Measurements from ENCODE around the gene BFSP1. TPM values are rescaled to one million over a fixed set of nuclear protein-coding genes. Genes with fewer than 3 reads are reported as not detected.

The BFSP1 gene
- polyA plus RNA-seq, 1 of the 3 experiments (the other 2 are of a cell fraction) = 7.1 TPM

- TF ChIP-seq TAF1 (IDR thresholded peaks at IDR 0.05; ENCODE audit: borderline replicate concordance, low read depth, low read length) (no peak), SMC3 (IDR thresholded peaks at IDR 0.05; ENCODE audit: low read depth, low read length) (no peak), CTCF (IDR thresholded peaks at IDR 0.05) (no peak), FOSL2 (IDR thresholded peaks at IDR 0.05; ENCODE audit: borderline replicate concordance, low read depth) (no peak), MXI1 (IDR thresholded peaks at IDR 0.05; ENCODE audit: low read depth, low read length) (no peak), ELF1 (IDR thresholded peaks at IDR 0.05) (no peak), USF2 (IDR thresholded peaks at IDR 0.05; ENCODE audit: borderline replicate concordance, low read depth, low read length) (no peak), USF1 (IDR thresholded peaks at IDR 0.05; ENCODE audit: borderline replicate concordance, low read depth) (no peak), NFIC (IDR thresholded peaks at IDR 0.05; ENCODE audit: borderline replicate concordance) (no peak), FOXM1 (IDR thresholded peaks at IDR 0.05; ENCODE audit: low read depth) (no peak), RAD21 (IDR thresholded peaks at IDR 0.05; ENCODE audit: low read length) (no peak), EZH2phosphoT487 (IDR thresholded peaks at IDR 0.05; ENCODE audit: borderline replicate concordance, low read depth) (no peak), IRF3 (IDR thresholded peaks at IDR 0.05; ENCODE audit: low read depth, low read length) (no peak), POLR2AphosphoS5 (IDR thresholded peaks at IDR 0.05; ENCODE audit: low read depth, low read length) (no peak), MAX (IDR thresholded peaks at IDR 0.05; ENCODE audit: low read depth) (no peak), YY1 (IDR thresholded peaks at IDR 0.05; ENCODE audit: low read depth) (no peak), ZBTB33 (IDR thresholded peaks at IDR 0.05; ENCODE audit: borderline replicate concordance, low read depth) (no peak), MEF2A (IDR thresholded peaks at IDR 0.05; ENCODE audit: borderline replicate concordance, low read depth) (no peak)
- CTCF ChIA-PET = interaction anchor here (0.6 to 2.0 kb wide), 3 partner anchors 13 to 415 kb away, joined by 3 to 6 read pairs (median 4); no protein-coding TSS in a partner anchor
Measured at GRCh38 chr20:17523326-17523725, 7.9 kb downstream of the BFSP1 start.

More at GRCh38 chr20:17523326-17523725, 7.9 kb downstream of the BFSP1 start:
- H3K79me2 ChIP-seq (ENCODE audit: insufficient read depth) = no peaks in the 10 kb centered on the region
- no peaks in the 10 kb centered on the region for H3F3A ChIP-seq (replicated peaks; ENCODE audit: insufficient read depth)
- H3K4me3 ChIP-seq (ENCODE audit: low read depth in 2 of 2, low read length in 1 of 2) = no peak overlapping the region
- H3K9ac ChIP-seq = no peak overlapping the region
- no peak for DNase-seq
- H3K27ac ChIP-seq (ENCODE audit: low read depth in 2 of 2, low read length in 1 of 2) = no peak overlapping the region
- no peaks in the 10 kb centered on the region for H3K27me3 ChIP-seq (ENCODE audit: insufficient read depth)
- no peaks in the 10 kb centered on the region for H3K9me2 ChIP-seq
- H4K20me1 ChIP-seq (ENCODE audit: insufficient read depth) = no peaks in the 10 kb centered on the region
- H3K36me3 ChIP-seq (replicated peaks in 1 of 2; ENCODE audit: control insufficient read depth in 1 of 2, insufficient read depth in 2 of 2, low read length in 1 of 2) = no peaks in the 10 kb centered on the region
- no peaks in the 10 kb centered on the region for H3K9me3 ChIP-seq
- POLR2A ChIA-PET = no interaction called here
- H3K4me2 ChIP-seq = no peak overlapping the region
- WGBS (ENCODE audit: low lambda C conversion rate) = 36% methylated on average over 2 of the region's 5 CpGs
- peaks cover 0 to 3% of the 10 kb centered on the region in 2 experiments; a peak in 1 of 4 replicates for H3K4me1 ChIP-seq (ENCODE audit: control insufficient read depth in 1 of 2, insufficient read depth in 2 of 2, low read depth in 1 of 2, low read length in 1 of 2)
- no peak overlapping the region for H2AFZ ChIP-seq (ENCODE audit: low read depth)

Measured in SK-N-SH (cell line).